HCT116 (cell line): ENCODE results near the gene NT5DC3.

ENCODE experiments used
- CBX3 ChIP-seq: IDR thresholded peaks from 2 replicates; pipeline ENCODE4 v1.6.1; 2012; ENCODE audit warnings: low read depth
- TF ChIP-seq, protein P1 (sequence below), 3 experiments: fragments of 200-600 bp in 1 of 3; sonication (generic) in 1 of 3; IDR thresholded peaks in 2 of 3; conservative IDR thresholded peaks in 1 of 3; 2 replicates each; pipeline ENCODE4 v1.5.1; 2012 to 2017; ENCODE audit warnings: low read depth in 2 of 3, low read length in 2 of 3, antibody characterized with exemption in 1 of 3, borderline replicate concordance in 1 of 3, control low read depth in 1 of 3, mild to moderate bottlenecking in 1 of 3, mixed read lengths in 1 of 3, mixed run types in 1 of 3, moderate library complexity in 1 of 3; ENCODE audit not compliant: insufficient read depth in 1 of 3
- TF ChIP-seq, protein P2 (sequence below): IDR thresholded peaks from 2 replicates; pipeline ENCODE4 v1.6.1; 2012

DNA sequence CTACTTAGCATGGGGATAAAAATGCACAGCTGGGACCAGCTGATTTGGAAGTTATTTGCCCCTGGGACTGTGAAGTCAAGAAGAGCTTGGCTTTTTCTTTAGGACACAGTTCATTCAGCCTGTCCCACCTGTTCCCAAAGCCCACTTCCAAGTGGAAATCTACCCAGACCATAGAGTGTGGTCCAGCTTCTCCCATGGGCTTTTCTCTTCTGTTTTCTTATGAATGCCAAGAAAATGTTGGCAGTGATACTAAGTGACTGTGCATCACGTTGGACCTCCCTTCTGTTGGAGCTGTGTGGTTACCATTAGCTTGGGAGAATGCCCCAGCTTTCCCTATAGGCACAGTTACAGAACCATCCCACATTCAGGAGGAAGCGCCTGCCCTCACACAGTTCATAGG is 89.4 kb downstream of the NT5DC3 start:
- no peak for TF ChIP-seq CBX3
- TF ChIP-seq, protein P1, sequence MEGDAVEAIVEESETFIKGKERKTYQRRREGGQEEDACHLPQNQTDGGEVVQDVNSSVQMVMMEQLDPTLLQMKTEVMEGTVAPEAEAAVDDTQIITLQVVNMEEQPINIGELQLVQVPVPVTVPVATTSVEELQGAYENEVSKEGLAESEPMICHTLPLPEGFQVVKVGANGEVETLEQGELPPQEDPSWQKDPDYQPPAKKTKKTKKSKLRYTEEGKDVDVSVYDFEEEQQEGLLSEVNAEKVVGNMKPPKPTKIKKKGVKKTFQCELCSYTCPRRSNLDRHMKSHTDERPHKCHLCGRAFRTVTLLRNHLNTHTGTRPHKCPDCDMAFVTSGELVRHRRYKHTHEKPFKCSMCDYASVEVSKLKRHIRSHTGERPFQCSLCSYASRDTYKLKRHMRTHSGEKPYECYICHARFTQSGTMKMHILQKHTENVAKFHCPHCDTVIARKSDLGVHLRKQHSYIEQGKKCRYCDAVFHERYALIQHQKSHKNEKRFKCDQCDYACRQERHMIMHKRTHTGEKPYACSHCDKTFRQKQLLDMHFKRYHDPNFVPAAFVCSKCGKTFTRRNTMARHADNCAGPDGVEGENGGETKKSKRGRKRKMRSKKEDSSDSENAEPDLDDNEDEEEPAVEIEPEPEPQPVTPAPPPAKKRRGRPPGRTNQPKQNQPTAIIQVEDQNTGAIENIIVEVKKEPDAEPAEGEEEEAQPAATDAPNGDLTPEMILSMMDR (IDR thresholded peaks at IDR 0.05 in 2 of 3, conservative IDR thresholded peaks at IDR 0.05 in 1 of 3; ENCODE audit: borderline replicate concordance in 1 of 3, insufficient read depth in 1 of 3, low read depth in 2 of 3, low read length in 2 of 3) = no peak
- TF ChIP-seq, protein P2, sequence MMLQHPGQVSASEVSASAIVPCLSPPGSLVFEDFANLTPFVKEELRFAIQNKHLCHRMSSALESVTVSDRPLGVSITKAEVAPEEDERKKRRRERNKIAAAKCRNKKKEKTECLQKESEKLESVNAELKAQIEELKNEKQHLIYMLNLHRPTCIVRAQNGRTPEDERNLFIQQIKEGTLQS = no peak
